Spleen (tissue), 11 donors: ENCODE data around the gene SAFB2. TPM values are rescaled to one million over a fixed set of nuclear protein-coding genes. Genes with fewer than 3 reads are reported as not detected.

ENCODE experiments used
- DNase-seq: peaks from one replicate; pipeline ENCODE4 v3.0.0-alpha.2; 2020
- H3K27ac ChIP-seq, 8 donors: fragments of 200-600 bp; sonication (generic) in 7 of 8; 1 replicate in 4 of 8; 2 replicates in 4 of 8; pipeline versions ENCODE4 v1.5.0 to v1.8.0; 2016 to 2021; ENCODE audit warnings: inconsistent platforms in 4 of 8, mild to moderate bottlenecking in 4 of 8, moderate library complexity in 1 of 8
- H3K27me3 ChIP-seq, 7 donors: fragments of 200-600 bp; sonication (generic) in 6 of 7; replicated peaks in 1 of 7; 1 replicate in 4 of 7; 2 replicates in 3 of 7; pipeline versions ENCODE4 v1.5.0 to v1.8.0; 2016 to 2021; ENCODE audit warnings: inconsistent platforms in 3 of 7, mild to moderate bottlenecking in 1 of 7
- H3K36me3 ChIP-seq, 6 donors: fragments of 200-600 bp; sonication (generic) in 5 of 6; 1 replicate in 4 of 6; 2 replicates in 2 of 6; pipeline versions ENCODE4 v1.5.0 to v1.8.0; 2016 to 2021; ENCODE audit warnings: inconsistent platforms in 2 of 6
- H3K4me1 ChIP-seq, 6 donors: fragments of 200-600 bp; sonication (generic) in 5 of 6; 1 replicate in 3 of 6; 2 replicates in 3 of 6; pipeline versions ENCODE4 v1.5.0 to v1.8.0; 2016 to 2021; ENCODE audit warnings: inconsistent platforms in 3 of 6
- H3K4me3 ChIP-seq, 8 donors: fragments of 200-600 bp; sonication (generic) in 7 of 8; 1 replicate in 4 of 8; 2 replicates in 4 of 8; pipeline versions ENCODE4 v1.5.0 to v1.8.0; 2016 to 2021; ENCODE audit warnings: inconsistent platforms in 4 of 8, mild to moderate bottlenecking in 4 of 8, moderate library complexity in 2 of 8
- H3K9me3 ChIP-seq, 8 donors: fragments of 200-600 bp; sonication (generic) in 7 of 8; 1 replicate in 4 of 8; 2 replicates in 4 of 8; pipeline versions ENCODE4 v1.5.0 to v1.8.0; 2016 to 2021; ENCODE audit warnings: inconsistent platforms in 4 of 8
- POLR2A ChIP-seq, 3 donors: fragments of 450-650 bp; IDR thresholded peaks; one replicate each; pipeline ENCODE4 v1.5.1; 2017; ENCODE audit warnings: antibody characterized with exemption in 3 of 3, mild to moderate bottlenecking in 1 of 3
- POLR2AphosphoS5 ChIP-seq, 3 donors: sonication (generic); formaldehyde crosslinking; IDR thresholded peaks; one replicate each; pipeline ENCODE4 v1.5.1; 2017; ENCODE audit warnings: antibody characterized with exemption in 3 of 3
- WGBS, 5 donors: extraction: QIAGEN DNeasy Blood & Tissue Kit in 3 of 5; methylation state at CpG; one replicate each; pipeline versions ENCODE4 v1.1.5 to v1.1.7; 2013 to 2018; 5-methylcytosine and 5-hydroxymethylcytosine counted together
- intact Hi-C: fragments of 100-400 bp; cut with DNase I; formaldehyde crosslinking; loops from one replicate; pipeline ENCODE4 v1.15.0; 2023; ENCODE audit warnings: low total_unique reads
- polyA plus RNA-seq, 3 donors: library from polyadenylated mRNA; stranded (reverse); fragments of 200-250 nt; gene quantifications; one replicate each; pipeline ENCODE4 v1.2.1, GENCODE V29; 2013
- total RNA-seq, 7 donors: library from RNA; depleted of rRNA in 3 of 7; stranded (reverse); fragments of >200 nt in 3 of 7; fragmentation: NEBNext Ultra II Directional in 4 of 7; extraction: Animal tissue kit (Norgen Biotek cat#: 25700) in 4 of 7; gene quantifications; one replicate each; pipeline versions ENCODE4 v1.1.0 to v1.2.1, GENCODE V29; 2016 to 2021
- TF ChIP-seq, protein P1 (sequence below), 11 experiments: fragments of 200-600 bp in 7 of 11; fragments of 450-650 bp in 4 of 11; sonication (generic) in 4 of 11; IDR thresholded peaks in 8 of 11; conservative IDR thresholded peaks in 3 of 11; 1 replicate in 7 of 11; 2 replicates in 4 of 11; pipeline versions ENCODE4 v1.4.0 to v1.8.0; 2016 to 2021; ENCODE audit warnings: antibody characterized with exemption in 11 of 11, inconsistent platforms in 4 of 11, mild to moderate bottlenecking in 1 of 11
- donor health status: healthy with polysubstance abuse.
- donor health status: DM: no; HTN: no; CAD: no; lungs with moderate emphysema.
- donor health status: DM: no; HTN: no; CAD: no.
- donor health status: Bipolar disorder and iron deficiency.
- donor health status: healthy.
- donor health status: DM: no; HTN: no; CAD: no.
- donor health status: DM: yes; HTN: yes; CAD: no.

Gene SAFB2
- total and polyA plus RNA-seq, 10 donors: 34.8 to 146 (median 110) TPM

DNA sequence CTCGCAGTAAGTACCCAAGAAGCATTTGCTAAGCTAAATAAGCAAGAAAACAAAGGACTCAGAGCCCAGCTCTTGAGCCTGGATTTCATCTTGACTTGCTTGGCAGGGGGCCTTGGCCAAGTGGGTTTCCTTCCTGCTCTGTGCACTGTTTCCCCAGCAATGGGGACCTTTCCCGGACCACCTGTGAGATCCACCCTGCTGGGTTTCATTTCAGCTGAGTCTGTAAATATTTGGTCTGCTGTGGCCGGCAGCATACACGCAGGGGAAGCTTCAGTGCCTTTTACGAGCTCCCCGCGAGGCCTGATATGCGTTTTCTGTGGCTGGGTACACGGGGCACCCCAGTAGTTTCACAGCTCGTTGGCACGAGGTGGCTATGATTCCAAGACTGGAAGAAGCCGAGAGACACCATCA lies 42.4 kb downstream of the SAFB2 start:
- intact Hi-C loops: no loop called here

DNA sequence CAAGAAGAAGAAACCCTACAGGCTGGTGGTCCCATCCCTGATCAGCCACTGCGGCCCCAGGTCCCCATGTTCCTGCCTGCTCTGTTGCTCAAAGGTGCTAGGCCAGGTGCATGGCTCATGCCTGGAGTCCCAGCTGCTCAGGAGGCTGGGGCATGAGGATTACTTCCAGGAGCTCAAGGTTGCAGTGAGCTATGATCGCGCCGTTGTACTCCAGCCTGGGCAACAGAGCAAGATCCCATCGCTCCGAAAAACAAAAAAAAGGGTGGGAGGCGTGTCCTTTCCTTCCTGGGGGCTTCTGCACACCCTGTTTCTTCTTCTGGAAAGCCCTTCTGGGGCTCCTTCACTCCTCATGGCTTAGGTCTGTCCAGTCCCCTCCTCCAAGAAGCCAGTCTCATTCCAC lies 42.9 kb downstream of the SAFB2 start:
- intact Hi-C loops: loop anchor here (5.0 kb wide), 1 partner anchor 532 kb away; no protein-coding TSS in a partner anchor
- TF ChIP-seq POLR2A (IDR thresholded peaks at IDR 0.05): no peak
- TF ChIP-seq, protein P1, sequence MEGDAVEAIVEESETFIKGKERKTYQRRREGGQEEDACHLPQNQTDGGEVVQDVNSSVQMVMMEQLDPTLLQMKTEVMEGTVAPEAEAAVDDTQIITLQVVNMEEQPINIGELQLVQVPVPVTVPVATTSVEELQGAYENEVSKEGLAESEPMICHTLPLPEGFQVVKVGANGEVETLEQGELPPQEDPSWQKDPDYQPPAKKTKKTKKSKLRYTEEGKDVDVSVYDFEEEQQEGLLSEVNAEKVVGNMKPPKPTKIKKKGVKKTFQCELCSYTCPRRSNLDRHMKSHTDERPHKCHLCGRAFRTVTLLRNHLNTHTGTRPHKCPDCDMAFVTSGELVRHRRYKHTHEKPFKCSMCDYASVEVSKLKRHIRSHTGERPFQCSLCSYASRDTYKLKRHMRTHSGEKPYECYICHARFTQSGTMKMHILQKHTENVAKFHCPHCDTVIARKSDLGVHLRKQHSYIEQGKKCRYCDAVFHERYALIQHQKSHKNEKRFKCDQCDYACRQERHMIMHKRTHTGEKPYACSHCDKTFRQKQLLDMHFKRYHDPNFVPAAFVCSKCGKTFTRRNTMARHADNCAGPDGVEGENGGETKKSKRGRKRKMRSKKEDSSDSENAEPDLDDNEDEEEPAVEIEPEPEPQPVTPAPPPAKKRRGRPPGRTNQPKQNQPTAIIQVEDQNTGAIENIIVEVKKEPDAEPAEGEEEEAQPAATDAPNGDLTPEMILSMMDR (IDR thresholded peaks at IDR 0.05 in 8 of 11, conservative IDR thresholded peaks at IDR 0.05 in 3 of 11): no peak
- TF ChIP-seq POLR2AphosphoS5 (IDR thresholded peaks at IDR 0.05): no peak
- H3K27me3 ChIP-seq: no peaks in the 10 kb centered on the region
- 93 to 96% (median 95%) methylated on average over 6 to 7 of the region's 7 CpGs for WGBS, 5 donors
- H3K4me1 ChIP-seq: peaks cover 0 to 11% (median 7%) of the 10 kb centered on the region in 6 donors
- peaks cover 0 to 5% (median 0%) of the 10 kb centered on the region in 8 donors for H3K9me3 ChIP-seq
- H3K4me3 ChIP-seq: no peak overlapping the region
- no peak overlapping the region for H3K27ac ChIP-seq
- no peak for DNase-seq
- H3K36me3 ChIP-seq: peaks cover 0 to 45% (median 11%) of the 10 kb centered on the region in 6 donors

More for the DNA sequence above, 42.4 kb downstream of the SAFB2 start:
- peaks cover 0 to 48% (median 11%) of the 10 kb centered on the region in 6 donors for H3K36me3 ChIP-seq
- DNase-seq: no peak
- 49 to 64% (median 57%) methylated on average over 11 to 12 of the region's 12 CpGs for WGBS, 5 donors
- peaks cover 0 to 12% (median 8%) of the 10 kb centered on the region in 6 donors for H3K4me1 ChIP-seq
- TF ChIP-seq POLR2A (IDR thresholded peaks at IDR 0.05): no peak
- TF ChIP-seq, protein P1 (IDR thresholded peaks at IDR 0.05 in 8 of 11, conservative IDR thresholded peaks at IDR 0.05 in 3 of 11): no peak
- TF ChIP-seq POLR2AphosphoS5 (IDR thresholded peaks at IDR 0.05): no peak
- peaks cover 0 to under 1% (median 0%) of the 10 kb centered on the region in 8 donors for H3K9me3 ChIP-seq
- no peak overlapping the region for H3K27ac ChIP-seq
- no peak overlapping the region for H3K4me3 ChIP-seq
- no peaks in the 10 kb centered on the region for H3K27me3 ChIP-seq

DNA sequence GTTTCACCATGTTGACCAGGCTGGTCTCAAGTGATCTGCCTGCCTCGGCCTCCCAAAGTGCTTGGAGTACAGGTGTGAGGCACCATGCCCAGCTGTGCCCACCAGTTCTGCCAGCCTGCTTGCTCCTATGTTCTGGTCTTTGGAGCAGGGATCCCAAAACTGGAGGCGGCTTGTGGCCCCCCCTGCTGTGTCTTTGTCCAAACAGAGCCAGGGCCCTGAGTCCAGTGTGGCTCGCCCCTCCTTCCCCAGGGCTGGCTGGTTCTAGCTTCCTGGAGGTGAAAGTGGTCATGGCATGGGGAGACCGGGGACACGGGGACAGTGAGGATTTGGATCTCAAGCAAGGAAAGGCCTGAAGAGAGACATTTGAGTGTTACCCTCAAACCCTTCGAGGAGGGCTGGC lies 43.3 kb downstream of the SAFB2 start:
- Histone ChIP-seq H3K4me1 (peaks cover 0 to 11% (median 7%) of the 10 kb centered on the region in 6 donors), H3K36me3 (peaks cover 0 to 41% (median 11%) of the 10 kb centered on the region in 6 donors), H3K27me3 (no peaks in the 10 kb centered on the region), H3K27ac (no peak overlapping the region), H3K9me3 (peaks cover 0 to 5% (median 0%) of the 10 kb centered on the region in 8 donors), H3K4me3 (no peak overlapping the region)
- WGBS, 5 donors: 89 to 95% (median 92%) methylated on average over 4 to 6 of the region's 6 CpGs
- intact Hi-C loops: loop anchor here (5.0 kb wide), 1 partner anchor 532 kb away; no protein-coding TSS in a partner anchor
- DNase-seq: no peak
- no peak for TF ChIP-seq POLR2AphosphoS5 (IDR thresholded peaks at IDR 0.05)
- TF ChIP-seq, protein P1 (IDR thresholded peaks at IDR 0.05 in 8 of 11, conservative IDR thresholded peaks at IDR 0.05 in 3 of 11): no peak
- no peak for TF ChIP-seq POLR2A (IDR thresholded peaks at IDR 0.05)

DNA sequence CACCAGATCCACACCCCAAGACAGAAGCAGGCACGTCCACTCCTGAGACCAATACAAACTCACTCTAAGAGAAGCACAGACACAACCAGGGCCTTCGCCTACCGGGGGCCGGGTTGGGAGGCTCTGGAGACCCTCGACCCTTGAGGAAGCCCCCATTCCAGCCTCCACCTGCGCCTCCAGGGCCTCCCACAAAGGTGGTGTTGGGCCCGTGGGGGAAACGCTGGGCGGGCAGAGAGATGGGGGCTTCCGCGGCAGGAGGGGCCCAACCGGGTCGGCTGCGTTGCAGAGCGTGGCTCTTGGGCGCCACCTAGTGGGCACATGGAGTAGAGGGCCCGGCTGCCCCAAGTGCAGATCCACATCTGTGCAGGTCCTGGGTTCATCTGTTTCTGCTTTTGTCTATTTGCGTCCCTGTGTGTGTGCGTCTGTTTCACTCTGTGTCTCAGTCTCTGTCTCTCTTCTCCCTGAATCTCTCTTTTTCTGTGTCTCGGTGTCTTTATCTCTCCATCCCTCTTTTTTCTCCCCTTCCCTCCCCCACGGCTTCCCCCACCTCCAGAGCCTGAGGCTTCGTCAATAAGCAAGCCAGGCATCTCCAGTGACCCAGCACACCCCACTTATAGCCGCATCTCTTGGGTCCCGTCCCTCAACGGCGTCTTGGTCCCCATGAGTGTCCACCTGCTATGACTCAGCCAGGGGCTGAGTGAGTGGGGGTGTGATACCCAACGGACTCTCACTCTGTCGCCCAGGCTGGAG lies 44.3 kb downstream of the SAFB2 start:
- Histone ChIP-seq H3K27me3 (no peaks in the 10 kb centered on the region), H3K4me3 (peak overlapping the region in 1 of 8 donors; percentile 33), H3K9me3 (peaks cover 0 to 5% (median 0%) of the 10 kb centered on the region in 8 donors), H3K4me1 (peaks cover 0 to 11% (median 7%) of the 10 kb centered on the region in 6 donors), H3K27ac (no peak overlapping the region), H3K36me3 (peaks cover 0 to 32% (median 11%) of the 10 kb centered on the region in 6 donors)
- DNase-seq: peak; percentile 92
- intact Hi-C loops: loop anchor here (5.0 kb wide), 1 partner anchor 531 kb away; no protein-coding TSS in a partner anchor
- 24 to 44% (median 26%) methylated on average over 18 to 28 of the region's 28 CpGs for WGBS, 5 donors
- TF ChIP-seq POLR2AphosphoS5 (IDR thresholded peaks at IDR 0.05) (peak in 1 of 3 donors; percentile 63), POLR2A (IDR thresholded peaks at IDR 0.05) (no peak)
- TF ChIP-seq, protein P1 (IDR thresholded peaks at IDR 0.05 in 8 of 11, conservative IDR thresholded peaks at IDR 0.05 in 3 of 11): peak; percentile 59 to 98 (median 97)
